SJCRH30 (cell line): ENCODE results near the gene SH2B2. TPM values are rescaled to one million over a fixed set of nuclear protein-coding genes. Genes with fewer than 3 reads are reported as not detected.
"Not testable (repeated sequence)": the region's sequence is repeated elsewhere in the genome, so short reads cannot be mapped to it uniquely, and the experiment has no call there.

Source experiments
- DNase-seq, 2 experiments: peaks; one replicate each; pipeline ENCODE4 v3.0.0-alpha.2; 2015 to 2020
- H3K27ac ChIP-seq: fragments of 250-450 bp; sonication (Bioruptor Pico); 2 replicates; pipeline ENCODE4 v1.5.1; 2020; ENCODE audit warnings: mild to moderate bottlenecking, moderate library complexity
- H3K27me3 ChIP-seq: fragments of 250-450 bp; sonication (Bioruptor Pico); 2 replicates; pipeline ENCODE4 v1.5.1; 2020; ENCODE audit warnings: mild to moderate bottlenecking, moderate library complexity
- H3K36me3 ChIP-seq: fragments of 250-450 bp; sonication (Bioruptor Pico); 2 replicates; pipeline ENCODE4 v1.5.1; 2020; ENCODE audit warnings: mild to moderate bottlenecking, moderate library complexity
- H3K4me1 ChIP-seq: fragments of 250-450 bp; sonication (Bioruptor Pico); 2 replicates; pipeline ENCODE4 v1.5.1; 2020; ENCODE audit warnings: mild to moderate bottlenecking, moderate library complexity
- H3K4me3 ChIP-seq: fragments of 250-450 bp; sonication (Bioruptor Pico); 2 replicates; pipeline ENCODE4 v1.5.1; 2020; ENCODE audit warnings: mild to moderate bottlenecking, moderate library complexity
- H3K9me3 ChIP-seq: fragments of 250-450 bp; sonication (Bioruptor Pico); replicated peaks from 2 replicates; pipeline ENCODE4 v1.5.1; 2020; ENCODE audit warnings: mild to moderate bottlenecking, moderate library complexity
- total RNA-seq: library from RNA; depleted of rRNA; stranded (reverse); fragments of >200 nt; shearing (Covaris generic); gene quantifications from 2 replicates; pipeline ENCODE4 v1.2.3, GENCODE V29; 2014; rRNA removed

Gene SH2B2
- total RNA-seq, 1 experiment from 2014 or later: 12.3 TPM

GRCh38 chr7:102356344-102356743, 69.7 kb downstream of the SH2B2 start, which contains the start of gene SPDYE6:
Gene SPDYE6, minus strand, starts transcription at chr7:102356444. Its CDS starts 421 bp downstream, at chr7:102356023.
- not testable (repeated sequence) for H3K27me3 ChIP-seq, H3K9me3 ChIP-seq, H3K36me3 ChIP-seq, DNase-seq, H3K27ac ChIP-seq, H3K4me3 ChIP-seq, H3K4me1 ChIP-seq

- not testable (repeated sequence) for H3K9me3 ChIP-seq, H3K4me1 ChIP-seq, H3K36me3 ChIP-seq, H3K27me3 ChIP-seq
- peak; percentile 99 for DNase-seq
- Histone ChIP-seq H3K4me3 (peak overlapping the region; percentile 98), H3K27ac (peak overlapping the region; percentile 38; the same call in 1 of the 2 replicates)
These were observed 77.1 kb downstream of the SH2B2 start for GRCh38 chr7:102363549-102364393.

- not testable (repeated sequence) for DNase-seq, H3K36me3 ChIP-seq, H3K9me3 ChIP-seq, H3K4me1 ChIP-seq, H3K27me3 ChIP-seq
- Histone ChIP-seq H3K4me3 (peak overlapping the region; percentile 98), H3K27ac (peak overlapping the region; percentile 38; the same call in 1 of the 2 replicates)
These were observed 77.8 kb downstream of the SH2B2 start for GRCh38 chr7:102364394-102364886.

- not testable (repeated sequence) for H3K36me3 ChIP-seq, H3K4me3 ChIP-seq, DNase-seq, H3K4me1 ChIP-seq, H3K9me3 ChIP-seq, H3K27me3 ChIP-seq, H3K27ac ChIP-seq
These were observed 78.7 kb downstream of the SH2B2 start for GRCh38 chr7:102365390-102365789.

GRCh38 chr7:102370038-102370437, 83.4 kb downstream of the SH2B2 start:
- not testable (repeated sequence) for H3K27me3 ChIP-seq, H3K9me3 ChIP-seq, H3K4me1 ChIP-seq, H3K4me3 ChIP-seq, DNase-seq, H3K27ac ChIP-seq
- peaks cover 15% of the 10 kb centered on the region for H3K36me3 ChIP-seq

Other genes starting within 250 kb of the SH2B2 start
- gene SPDYE6, start 69.6 kb downstream of the SH2B2 start, total RNA-seq: not detected in 2 replicates
- 20.0 and 24.4 TPM in 2 replicates for gene PRKRIP1, start 109.5 kb downstream of the SH2B2 start, total RNA-seq
- 24.6 and 25.6 TPM in 2 replicates for gene ORAI2, start 146.7 kb downstream of the SH2B2 start, total RNA-seq
- gene ALKBH4, start 178.0 kb downstream of the SH2B2 start, total RNA-seq: 16.2 and 21.1 TPM in 2 replicates
- 26.1 and 27.8 TPM in 2 replicates for gene LRWD1, start 178.1 kb downstream of the SH2B2 start, total RNA-seq
- gene POLR2J, start 192.1 kb downstream of the SH2B2 start, total RNA-seq: 70.1 and 73.2 TPM in 2 replicates
- 1.5 and 2.5 TPM in 2 replicates for gene RASA4B, start 230.9 kb downstream of the SH2B2 start, total RNA-seq